ENCODE measurements around the gene HOXA9. TPM values are rescaled to one million over a fixed set of nuclear protein-coding genes. Genes with fewer than 3 reads are reported as not detected.

Gene HOXA9
- total RNA-seq, 1 experiment from 2014 or later, result 16.7 TPM

GRCh38 chr7:27160546-27161213 is 4.7 kb downstream of the HOXA9 start:
- peak; percentile 94 to 98 for TF ChIP-seq CTCF (IDR thresholded peaks at IDR 0.05; ENCODE audit: insufficient read depth in 1 of 2, low read depth in 1 of 2, low read length in 1 of 2, severe bottlenecking in 1 of 2, unreplicated experiment in 1 of 2)
- no peaks in the 10 kb centered on the region for H3K9me3 Mint-ChIP-seq (ENCODE audit: unreplicated experiment)
- peaks cover 7% of the 10 kb centered on the region for H3K4me1 ChIP-seq
- ChIA-PET CTCF (interaction anchor here (0.6 to 2.8 kb wide), 26 partner anchors 9 to 1497 kb away, joined by 3 to 51 read pairs (median 4); partner anchors contain the start of genes HOXA3 and SKAP2), POLR2A (interaction anchor here (0.6 to 1.3 kb wide), 6 partner anchors 10 to 296 kb away, joined by 3 to 10 read pairs (median 4); partner anchors contain the start of gene HOXA4)
- peak overlapping the region; percentile 73 for H3K4me3 ChIP-seq (ENCODE audit: low read depth, low read length)
- H3K36me3 Mint-ChIP-seq (ENCODE audit: insufficient read depth, unreplicated experiment), result peaks cover 14% of the 10 kb centered on the region
- H3K4me3 Mint-ChIP-seq (ENCODE audit: unreplicated experiment), result peak overlapping the region; percentile 77
- no TSS peak for BruUV-seq (replicated peaks)
- DNase-seq, result peak; percentile 84 to 93
- no peaks in the 10 kb centered on the region for H3K27me3 Mint-ChIP-seq (ENCODE audit: insufficient read depth, unreplicated experiment)
- H3K27ac Mint-ChIP-seq (ENCODE audit: unreplicated experiment), result no peak overlapping the region
- no peaks in the 10 kb centered on the region for H3K36me3 ChIP-seq (ENCODE audit: control insufficient read depth, insufficient read depth, low read length)
- H3K27me3 ChIP-seq (replicated peaks; ENCODE audit: control insufficient read depth, insufficient read depth, low read length), result no peaks in the 10 kb centered on the region
- H3K9me3 ChIP-seq, result no peaks in the 10 kb centered on the region
- intact Hi-C loops (cut with micrococcal nuclease; ENCODE audit: unreplicated experiment), result loop anchor here (1.0 to 10.0 kb wide), 6 partner anchors 9 to 1266 kb away; partner anchors contain the start of genes CBX3, HNRNPA2B1 and SKAP2
- H3K4me1 Mint-ChIP-seq (ENCODE audit: low read depth, unreplicated experiment), result peaks cover 14% of the 10 kb centered on the region

- H3K4me3 ChIP-seq (ENCODE audit: low read depth, low read length), result peak overlapping the region; percentile 73
- no peaks in the 10 kb centered on the region for H3K27me3 ChIP-seq (replicated peaks; ENCODE audit: control insufficient read depth, insufficient read depth, low read length)
- intact Hi-C loops (cut with micrococcal nuclease; ENCODE audit: unreplicated experiment), result loop anchor here (2.0 to 10.0 kb wide), 5 partner anchors 298 to 1265 kb away; partner anchors contain the start of genes CBX3, HNRNPA2B1 and SKAP2
- Mint-ChIP-seq H3K4me3 (ENCODE audit: unreplicated experiment) (peak overlapping the region; percentile 77), H3K36me3 (ENCODE audit: insufficient read depth, unreplicated experiment) (peaks cover 18% of the 10 kb centered on the region), H3K27ac (ENCODE audit: unreplicated experiment) (no peak overlapping the region), H3K27me3 (ENCODE audit: insufficient read depth, unreplicated experiment) (no peaks in the 10 kb centered on the region), H3K9me3 (ENCODE audit: unreplicated experiment) (no peaks in the 10 kb centered on the region), H3K4me1 (ENCODE audit: low read depth, unreplicated experiment) (peaks cover 14% of the 10 kb centered on the region)
- H3K36me3 ChIP-seq (ENCODE audit: control insufficient read depth, insufficient read depth, low read length), result no peaks in the 10 kb centered on the region
- TF ChIP-seq CTCF (IDR thresholded peaks at IDR 0.05; ENCODE audit: insufficient read depth in 1 of 2, low read depth in 1 of 2, low read length in 1 of 2, severe bottlenecking in 1 of 2, unreplicated experiment in 1 of 2), result no peak
- peaks cover 7% of the 10 kb centered on the region for H3K4me1 ChIP-seq
- no TSS peak for BruUV-seq (replicated peaks)
- CTCF ChIA-PET, result interaction anchor here (0.6 to 2.8 kb wide), 13 partner anchors 8 to 791 kb away, joined by 3 to 51 read pairs (median 5); partner anchors contain the start of genes HOXA3 and SKAP2
- POLR2A ChIA-PET, result interaction anchor here (0.7 to 1.3 kb wide), 3 partner anchors 9 to 38 kb away, joined by 3 to 5 read pairs (median 3); partner anchors contain the start of gene HOXA4
- DNase-seq, result peak in 1 of 2 experiments; percentile 17
- H3K9me3 ChIP-seq, result no peaks in the 10 kb centered on the region
Measured at GRCh38 chr7:27160145-27160545, 5.2 kb downstream of the HOXA9 start.

GRCh38 chr7:27159266-27160144 is 5.8 kb downstream of the HOXA9 start:
- peak overlapping the region; percentile 69 for H3K4me3 Mint-ChIP-seq (ENCODE audit: unreplicated experiment)
- no peaks in the 10 kb centered on the region for H3K27me3 ChIP-seq (replicated peaks; ENCODE audit: control insufficient read depth, insufficient read depth, low read length)
- CTCF ChIA-PET, result interaction anchor here (0.7 kb wide), 1 partner anchor 308 kb away, joined by 3 read pairs; no protein-coding TSS in a partner anchor
- H3K4me1 Mint-ChIP-seq (ENCODE audit: low read depth, unreplicated experiment), result peaks cover 14% of the 10 kb centered on the region
- no peaks in the 10 kb centered on the region for H3K9me3 Mint-ChIP-seq (ENCODE audit: unreplicated experiment)
- POLR2A ChIA-PET, result no interaction called here
- DNase-seq, result peak in 1 of 2 experiments; percentile 15
- peaks cover 7% of the 10 kb centered on the region for H3K4me1 ChIP-seq
- no peak overlapping the region for H3K27ac Mint-ChIP-seq (ENCODE audit: unreplicated experiment)
- intact Hi-C loops (cut with micrococcal nuclease; ENCODE audit: unreplicated experiment), result loop anchor here (2.0 to 10.0 kb wide), 5 partner anchors 297 to 1265 kb away; partner anchors contain the start of genes CBX3, HNRNPA2B1 and SKAP2
- TF ChIP-seq CTCF (IDR thresholded peaks at IDR 0.05; ENCODE audit: insufficient read depth in 1 of 2, low read depth in 1 of 2, low read length in 1 of 2, severe bottlenecking in 1 of 2, unreplicated experiment in 1 of 2), result no peak
- H3K9me3 ChIP-seq, result no peaks in the 10 kb centered on the region
- no TSS peak for BruUV-seq (replicated peaks)
- H3K4me3 ChIP-seq (ENCODE audit: low read depth, low read length), result no peak overlapping the region
- H3K27me3 Mint-ChIP-seq (ENCODE audit: insufficient read depth, unreplicated experiment), result no peaks in the 10 kb centered on the region
- H3K36me3 Mint-ChIP-seq (ENCODE audit: insufficient read depth, unreplicated experiment), result peaks cover 23% of the 10 kb centered on the region
- H3K36me3 ChIP-seq (ENCODE audit: control insufficient read depth, insufficient read depth, low read length), result no peaks in the 10 kb centered on the region

Data from Caco-2 (cell line).